ENCODE results near the gene CIPC. TPM values are rescaled to one million over a fixed set of nuclear protein-coding genes. Genes with fewer than 3 reads are reported as not detected.

CIPC gene
- total and polyA plus RNA-seq, 2 donors (not counting 1 experiment from before 2014, with no cell fraction given) = 13.3 to 47.0 TPM

- intact Hi-C loops (cut with micrococcal nuclease) = loop anchor here (1.0 to 5.0 kb wide), 6 partner anchors 198 to 584 kb away; partner anchors contain the start of genes AHSA1, ALKBH1, ANGEL1 and GSTZ1
- 44% methylated on average over 8 of the region's 9 CpGs for WGBS (ENCODE audit: insufficient coverage)
These were observed 25.6 kb downstream of the CIPC start for GRCh38 chr14:77123381-77124325.

More at GRCh38 chr14:77123381-77124325, 25.6 kb downstream of the CIPC start:
- Histone ChIP-seq H3K27me3 (replicated peaks in 1 of 4; ENCODE audit: control extremely low read depth in 1 of 4, control insufficient read depth in 3 of 4, insufficient read depth in 4 of 4, low read length in 3 of 4) (peaks cover 0 to 19% (median 4%) of the 10 kb centered on the region in 4 experiments), H3K9ac (ENCODE audit: low read length) (peak overlapping the region; percentile 78), H3K79me2 (ENCODE audit: control insufficient read depth, insufficient read depth, low read length) (peaks cover 17% of the 10 kb centered on the region), H3K27ac (ENCODE audit: low read length in 2 of 2) (peak overlapping the region; percentile 39 to 93), H3K4me2 (replicated peaks; ENCODE audit: low read depth, low read length, poor library complexity, severe bottlenecking) (peak overlapping the region; percentile 92), H4K20me1 (ENCODE audit: control insufficient read depth, insufficient read depth, low read length, poor library complexity, severe bottlenecking) (no peaks in the 10 kb centered on the region), H3K9me3 (ENCODE audit: control extremely low read depth in 1 of 3, control insufficient read depth in 2 of 3, insufficient read depth in 1 of 3, low read length in 2 of 3) (no peaks in the 10 kb centered on the region), H3K4me3 (ENCODE audit: control extremely low read depth in 1 of 5, extremely low read depth in 1 of 5, insufficient read depth in 1 of 5, low read depth in 2 of 5, low read length in 4 of 5) (peak overlapping the region; percentile 32 to 79 (median 73)), H3K36me3 (replicated peaks in 1 of 2; ENCODE audit: control extremely low read depth in 1 of 2, control insufficient read depth in 1 of 2, extremely low read depth in 1 of 2, insufficient read depth in 2 of 2, low read length in 1 of 2) (no peaks in the 10 kb centered on the region), H2AFZ (ENCODE audit: insufficient read depth, low read depth, low read length, poor library complexity, severe bottlenecking) (no peak overlapping the region), H3K4me1 (ENCODE audit: control insufficient read depth in 2 of 2, insufficient read depth in 2 of 2, low read length in 2 of 2) (peaks cover 64 to 70% of the 10 kb centered on the region in 2 donors)
- ATAC-seq (ENCODE audit: low read depth) (peak; percentile 28), DNase-seq (peak; percentile 64)
- H3K27me3 Mint-ChIP-seq = peaks cover 5% of the 10 kb centered on the region
- peak overlapping the region; percentile 93 for H3K4me3 Mint-ChIP-seq
- POLR2A ChIA-PET = interaction anchor here (0.5 to 7.5 kb wide), 14 partner anchors 8 to 218 kb away, joined by 3 to 110 read pairs (median 5); partner anchors contain the start of gene CIPC
- no peaks in the 10 kb centered on the region for H3K9me3 Mint-ChIP-seq (ENCODE audit: insufficient read depth)
- CTCF ChIA-PET = interaction anchor here (0.6 to 26.3 kb wide), 22 partner anchors 10 to 333 kb away, joined by 3 to 757 read pairs (median 4); partner anchors contain the start of genes CIPC, SAMD15, TMED8 and VIPAS39
- TF ChIP-seq EZH2 (IDR thresholded peaks at IDR 0.05; ENCODE audit: borderline replicate concordance, insufficient read depth, low read depth, low read length, poor library complexity, severe bottlenecking) (no peak), CTCF (IDR thresholded peaks at IDR 0.05) (no peak)
- H3K4me1 Mint-ChIP-seq = peaks cover 67% of the 10 kb centered on the region
- peak overlapping the region; percentile 94 for H3K27ac Mint-ChIP-seq

All from B cell (primary cell).